22Rv1 (cell line): ENCODE results near the gene EEF1A1.

Experiments
- CTCF ChIP-seq: fragments of 450-650 bp; IDR thresholded peaks from 2 replicates; pipeline ENCODE4 v1.5.1; 2017; ENCODE audit warnings: mild to moderate bottlenecking
- ZFX ChIP-seq: fragments of 450-650 bp; IDR thresholded peaks from 2 replicates; pipeline ENCODE4 v1.6.1; 2017; ENCODE audit warnings: antibody characterized with exemption, borderline replicate concordance

- TF ChIP-seq CTCF = no peak
- no peak for TF ChIP-seq ZFX
Measured at GRCh38 chr6:73562558-73562957, 41.7 kb upstream of the EEF1A1 start.
